Spinal cord (tissue), 10 donors: Measurements from ENCODE around the gene PRR12. TPM values are rescaled to one million over a fixed set of nuclear protein-coding genes. Genes with fewer than 3 reads are reported as not detected.

Source experiments
- DNase-seq, 6 donors: peaks; one replicate each; pipeline versions ENCODE4 v3.0.0 to v3.0.0-alpha.2; 2013 to 2015; ENCODE audit warnings: low spot score in 6 of 6, low read depth in 4 of 6
- H3K27ac ChIP-seq: one replicate; pipeline ENCODE4 v1.5.1; 2013; ENCODE audit warnings: low read depth, low read length, control low read depth
- H3K27me3 ChIP-seq: one replicate; pipeline ENCODE4 v1.6.1; 2013; ENCODE audit warnings: low read length; ENCODE audit not compliant: control insufficient read depth, insufficient read depth
- H3K36me3 ChIP-seq: one replicate; pipeline ENCODE4 v1.6.1; 2013; ENCODE audit warnings: low read length; ENCODE audit not compliant: control insufficient read depth, insufficient read depth
- H3K4me1 ChIP-seq: one replicate; pipeline ENCODE4 v1.6.1; 2013; ENCODE audit warnings: low read length; ENCODE audit not compliant: control insufficient read depth, insufficient read depth
- H3K4me3 ChIP-seq: one replicate; pipeline ENCODE4 v1.5.1; 2013; ENCODE audit warnings: low read depth, low read length, control low read depth
- H3K9me3 ChIP-seq: one replicate; pipeline ENCODE4 v1.6.1; 2013; ENCODE audit warnings: low read length; ENCODE audit not compliant: control insufficient read depth, insufficient read depth
- WGBS: methylation state at CpG from one replicate; pipeline ENCODE4 v1.1.5; 2013; ENCODE audit warnings: missing lambda C conversion rate; ENCODE audit not compliant: insufficient coverage; 5-methylcytosine and 5-hydroxymethylcytosine counted together
- polyA plus RNA-seq, 2 donors: library from polyadenylated mRNA; unstranded; fragments of 120-200 nt; gene quantifications; one replicate each; pipeline ENCODE4 v1.2.1, GENCODE V29; 2013; ENCODE audit not compliant: insufficient read length in 2 of 2
- total RNA-seq, 2 donors: library from RNA; depleted of rRNA in 1 of 2; stranded (reverse); fragments of 120-200 nt in 1 of 2; fragments of >200 nt in 1 of 2; gene quantifications; one replicate each; pipeline versions ENCODE4 v1.2.3 to v1.2.4, GENCODE V29; 2013 to 2014
- donor health status: healthy.

Gene PRR12
- total and polyA plus RNA-seq, 4 donors, result 6.6 to 42.3 (median 22.9) TPM

DNA sequence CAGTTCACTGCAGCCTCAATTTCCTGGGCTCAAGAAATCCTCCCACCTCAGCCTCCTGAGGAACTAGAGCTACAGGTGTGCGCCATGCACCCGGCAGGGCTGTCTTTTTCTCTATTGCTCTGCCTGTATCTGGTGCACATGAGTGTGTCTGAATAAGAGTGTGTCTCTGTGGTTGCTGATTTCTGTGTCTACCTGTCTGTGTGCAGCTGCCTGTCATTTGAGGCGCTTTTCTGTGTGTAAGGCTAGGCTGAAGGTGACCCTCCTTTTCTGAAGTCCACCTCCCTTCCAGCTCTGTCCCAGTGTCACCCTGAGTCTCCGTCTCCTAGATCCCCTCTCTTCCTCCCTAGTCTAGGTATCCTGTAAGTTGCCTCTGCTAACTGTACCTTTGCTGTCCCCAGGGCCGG, 1.5 kb upstream of the PRR12 start:
- H3K9me3 ChIP-seq, result no peaks in the 10 kb centered on the region
- peaks cover 12% of the 10 kb centered on the region for H3K36me3 ChIP-seq
- H3K4me1 ChIP-seq, result peaks cover 44% of the 10 kb centered on the region
- peak overlapping the region; percentile 35 for H3K27ac ChIP-seq
- no peak for DNase-seq
- H3K4me3 ChIP-seq, result no peak overlapping the region
- 11% methylated on average over 1 of the region's 5 CpGs for WGBS
- no peaks in the 10 kb centered on the region for H3K27me3 ChIP-seq

- DNase-seq, result peak in 5 of 6 donors; percentile 70 to 98 (median 86)
- Histone ChIP-seq H3K36me3 (peaks cover 21% of the 10 kb centered on the region), H3K4me3 (peak overlapping the region; percentile 84), H3K9me3 (no peaks in the 10 kb centered on the region), H3K4me1 (peaks cover 37% of the 10 kb centered on the region), H3K27ac (peak overlapping the region; percentile 96), H3K27me3 (no peaks in the 10 kb centered on the region)
- WGBS, result under 1% methylated on average over 56 of the region's 58 CpGs
These were observed 661 bp upstream of the PRR12 start for GRCh38 chr19:49590071-49590970.

DNA sequence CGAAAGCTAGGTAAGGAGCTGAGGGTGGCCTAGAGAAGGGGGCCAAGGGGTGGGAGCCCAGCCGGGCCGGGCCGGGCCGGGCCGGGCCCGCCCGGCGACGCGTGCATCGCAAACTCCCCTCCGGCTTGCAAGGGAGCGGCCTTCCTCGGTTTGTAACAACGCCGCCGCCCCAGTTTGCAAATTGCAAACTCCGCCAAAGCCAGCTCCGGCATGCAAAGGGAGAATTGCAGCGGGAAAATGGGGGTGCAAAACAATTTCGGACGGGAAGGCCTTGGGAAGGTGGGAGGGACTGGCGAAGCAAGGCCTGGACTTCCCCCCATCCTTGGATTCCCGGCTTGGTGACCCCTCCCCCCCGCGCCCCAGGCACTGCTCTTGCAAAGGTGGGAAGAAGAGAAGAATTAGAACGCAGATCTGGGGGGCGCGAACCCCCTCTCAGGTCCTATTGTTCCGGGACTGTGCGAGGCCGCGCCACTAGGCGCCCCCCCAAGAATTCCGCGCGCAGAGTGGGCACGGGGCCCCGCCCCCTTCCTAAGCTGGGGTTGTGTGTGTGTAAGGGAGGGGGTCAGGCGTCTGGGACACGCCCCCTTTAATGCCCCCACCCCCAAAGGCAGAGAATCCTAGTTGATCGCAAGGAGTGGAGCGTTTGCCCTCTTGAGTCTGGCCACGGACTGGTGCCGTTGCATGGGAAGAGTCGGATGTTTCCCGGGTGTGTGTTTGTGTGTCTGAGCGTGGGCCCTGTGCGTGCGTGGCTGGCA, 926 bp downstream of the PRR12 start:
- peak overlapping the region; percentile 41 for H3K27ac ChIP-seq
- peak in 2 of 6 donors; percentile 23 to 65 for DNase-seq
- H3K4me1 ChIP-seq, result peaks cover 33% of the 10 kb centered on the region
- H3K9me3 ChIP-seq, result no peaks in the 10 kb centered on the region
- H3K36me3 ChIP-seq, result peaks cover 37% of the 10 kb centered on the region
- H3K27me3 ChIP-seq, result no peaks in the 10 kb centered on the region
- WGBS, result under 1% methylated on average over 34 of the region's 51 CpGs
- H3K4me3 ChIP-seq, result peak overlapping the region; percentile 84

DNA sequence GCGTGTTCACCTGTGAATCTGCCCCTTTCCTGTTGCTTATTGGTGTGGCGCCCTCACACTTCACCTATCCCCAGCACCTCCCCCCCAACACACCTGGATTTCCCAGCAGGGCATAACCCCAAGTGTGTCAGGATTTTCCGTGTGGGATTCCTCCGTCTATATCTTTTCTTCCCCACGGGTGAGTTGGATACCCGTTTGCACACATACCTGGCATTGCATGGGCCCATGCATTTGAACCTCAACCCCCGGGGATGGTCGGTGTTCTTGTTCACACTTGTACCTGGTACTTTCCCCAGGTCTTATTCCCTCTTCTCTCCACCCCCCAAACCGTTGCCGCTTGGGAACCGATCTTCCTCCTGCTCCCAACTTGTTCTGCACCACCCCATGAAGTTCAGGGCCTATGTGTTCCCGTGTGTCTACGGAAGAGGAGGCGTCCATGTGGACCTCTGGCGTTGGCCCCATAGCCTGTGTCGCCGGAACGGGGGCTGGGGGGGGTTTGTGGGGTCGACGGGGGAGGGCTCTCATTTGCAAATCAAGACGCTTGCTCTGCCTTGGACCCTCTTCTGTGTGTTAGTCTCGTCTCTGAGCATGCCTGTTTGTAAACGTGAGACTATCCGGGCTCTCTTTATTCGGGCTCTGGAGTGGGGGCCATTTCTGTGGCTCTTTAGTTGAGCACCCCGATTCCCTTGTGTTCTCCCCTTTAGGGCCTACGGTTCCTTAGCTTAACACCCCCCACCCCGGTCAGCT, 1.7 kb downstream of the PRR12 start:
- peak overlapping the region; percentile 84 for H3K4me3 ChIP-seq
- no peaks in the 10 kb centered on the region for H3K9me3 ChIP-seq
- H3K4me1 ChIP-seq, result peaks cover 33% of the 10 kb centered on the region
- 0% methylated on average over 16 of the region's 28 CpGs for WGBS
- no peaks in the 10 kb centered on the region for H3K27me3 ChIP-seq
- peak in 2 of 6 donors; percentile 6 to 34 for DNase-seq
- peak overlapping the region; percentile 41 for H3K27ac ChIP-seq
- peaks cover 44% of the 10 kb centered on the region for H3K36me3 ChIP-seq

GRCh38 chr19:49593233-49594113, 2.5 kb downstream of the PRR12 start:
- DNase-seq, result peak in 5 of 6 donors; percentile 77 to 98 (median 90)
- 2% methylated on average over 23 of the region's 27 CpGs for WGBS
- H3K4me1 ChIP-seq, result peaks cover 33% of the 10 kb centered on the region
- H3K36me3 ChIP-seq, result peaks cover 52% of the 10 kb centered on the region
- peak overlapping the region; percentile 41 for H3K27ac ChIP-seq
- H3K9me3 ChIP-seq, result no peaks in the 10 kb centered on the region
- H3K27me3 ChIP-seq, result no peaks in the 10 kb centered on the region
- H3K4me3 ChIP-seq, result peak overlapping the region; percentile 84

DNA sequence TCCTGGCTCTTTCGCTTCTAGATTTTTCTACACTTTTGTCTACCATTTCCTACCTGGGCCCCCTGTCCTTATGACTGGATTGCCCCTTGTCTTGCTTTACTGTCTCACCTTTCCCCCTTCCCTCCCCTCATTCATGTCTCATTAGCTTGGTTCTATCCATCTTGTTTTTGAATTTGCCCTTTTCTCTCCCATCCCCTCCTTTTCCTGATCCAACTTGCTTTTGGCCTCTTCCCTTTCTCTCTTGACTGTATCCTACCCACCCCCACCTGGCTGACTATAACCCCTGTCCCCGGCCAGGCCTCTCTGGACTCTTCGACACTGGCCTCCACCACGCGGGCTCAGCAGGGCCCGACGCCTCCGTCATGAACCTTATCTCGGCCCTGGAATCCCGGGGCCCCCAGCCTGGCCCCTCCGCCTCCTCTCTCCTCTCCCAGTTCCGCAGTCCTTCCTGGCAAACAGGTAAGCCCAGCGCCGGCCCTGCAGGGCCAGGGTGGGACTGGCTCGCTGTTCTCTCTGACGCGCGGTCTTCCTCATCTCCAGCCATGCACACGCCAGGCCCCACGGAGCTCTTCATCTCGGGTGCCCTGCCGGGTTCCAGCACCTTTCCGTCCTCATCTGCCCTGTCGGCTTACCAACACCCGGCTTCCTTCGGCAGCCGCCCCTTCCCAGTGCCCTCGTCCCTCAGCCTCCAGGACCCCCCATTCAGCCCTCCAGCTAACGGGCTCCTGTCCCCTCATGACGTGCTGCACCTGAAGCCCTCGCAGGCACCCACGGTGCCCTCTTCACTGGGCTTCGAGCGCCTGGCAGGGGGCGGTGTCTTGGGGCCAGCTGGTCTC, 3.4 kb downstream of the PRR12 start:
- H3K27ac ChIP-seq, result peak overlapping the region; percentile 3
- no peaks in the 10 kb centered on the region for H3K9me3 ChIP-seq
- peaks cover 33% of the 10 kb centered on the region for H3K4me1 ChIP-seq
- 95% methylated on average over 35 of the region's 35 CpGs for whole genome bisulfite sequencing
- no peak for DNase-seq
- no peaks in the 10 kb centered on the region for H3K27me3 ChIP-seq
- H3K36me3 ChIP-seq, result peaks cover 60% of the 10 kb centered on the region
- H3K4me3 ChIP-seq, result no peak overlapping the region

DNA sequence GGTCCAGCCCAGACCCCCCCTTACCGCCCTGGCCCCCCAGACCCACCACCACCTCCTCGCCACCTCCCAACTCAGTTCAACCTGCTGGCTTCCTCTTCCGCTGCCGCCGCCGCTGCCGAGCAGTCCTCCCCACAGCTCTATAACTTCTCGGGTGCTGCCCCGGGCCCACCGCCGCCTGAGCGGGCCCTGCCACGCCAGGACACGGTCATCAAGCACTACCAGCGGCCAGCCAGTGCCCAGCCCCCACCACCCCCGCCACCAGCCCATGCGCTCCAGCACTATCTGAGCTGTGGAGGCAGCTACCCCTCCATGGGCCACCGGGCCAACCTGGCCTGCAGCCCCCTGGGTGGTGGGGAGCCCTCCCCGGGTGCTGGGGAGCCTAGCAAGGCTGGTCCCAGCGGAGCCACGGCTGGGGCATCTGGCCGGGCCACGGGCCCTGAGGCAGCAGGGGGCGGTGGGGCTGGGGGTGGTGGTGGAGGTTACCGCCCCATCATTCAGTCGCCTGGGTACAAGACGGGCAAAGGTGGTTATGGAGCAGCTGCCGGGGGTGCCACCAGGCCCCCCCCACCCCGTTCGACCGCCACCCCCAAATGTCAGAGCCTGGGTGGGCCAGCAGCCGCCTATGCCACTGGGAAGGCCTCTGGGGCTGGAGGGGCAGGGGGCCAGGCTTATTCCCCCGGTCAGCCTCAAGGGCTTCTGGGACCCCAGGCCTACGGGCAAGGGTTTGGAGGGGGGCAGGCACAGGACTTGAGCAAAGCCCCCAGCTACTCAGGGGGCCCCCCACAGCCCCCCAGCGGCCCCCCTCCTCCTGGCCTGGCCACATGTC, 4.2 kb downstream of the PRR12 start:
- no peak overlapping the region for H3K4me3 ChIP-seq
- no peak overlapping the region for H3K27ac ChIP-seq
- peaks cover 30% of the 10 kb centered on the region for H3K4me1 ChIP-seq
- WGBS, result 93% methylated on average over 23 of the region's 35 CpGs
- no peaks in the 10 kb centered on the region for H3K27me3 ChIP-seq
- no peaks in the 10 kb centered on the region for H3K9me3 ChIP-seq
- no peak for DNase-seq
- H3K36me3 ChIP-seq, result peaks cover 69% of the 10 kb centered on the region
